Mucosa of stomach (tissue), 1 donor: ENCODE data around the gene KRT78.
"Not testable (repeated sequence)": the region's sequence is repeated elsewhere in the genome, so short reads cannot be mapped to it uniquely, and the experiment has no call there.

Experiments
- H3K27me3 ChIP-seq: one replicate; pipeline ENCODE4 v1.7.0; 2013; ENCODE audit warnings: mild to moderate bottlenecking, low read length; ENCODE audit not compliant: control insufficient read depth, insufficient read depth
- H3K36me3 ChIP-seq: one replicate; pipeline ENCODE4 v1.7.0; 2013; ENCODE audit warnings: low read length; ENCODE audit not compliant: control insufficient read depth, insufficient read depth
- H3K4me1 ChIP-seq: one replicate; pipeline ENCODE4 v1.7.0; 2013; ENCODE audit warnings: mild to moderate bottlenecking, low read length; ENCODE audit not compliant: control insufficient read depth, insufficient read depth
- H3K4me3 ChIP-seq: one replicate; pipeline ENCODE4 v1.7.0; 2013; ENCODE audit warnings: low read length
- H3K9ac ChIP-seq: one replicate; pipeline ENCODE4 v1.7.0; 2013; ENCODE audit warnings: mild to moderate bottlenecking, low read length, moderate library complexity
- H3K9me3 ChIP-seq: one replicate; pipeline ENCODE4 v1.7.0; 2013; ENCODE audit warnings: mild to moderate bottlenecking, low read length, moderate library complexity; ENCODE audit not compliant: control insufficient read depth
- donor health status: Pancreatic carcinoma.

The KRT78 gene

GRCh38 chr12:52848661-52849255 is at the start of gene KRT78:
KRT78 (minus strand) TSS chr12:52848994; CDS start chr12:52848930, 64 bp downstream.
- no peak within 1 kb of the TSS for H3K4me3 ChIP-seq
- no peaks in the 10 kb centered on the region for H3K36me3 ChIP-seq
- no peak within 1 kb of the TSS for H3K9ac ChIP-seq
- peaks cover 7% of the 10 kb centered on the region for H3K27me3 ChIP-seq
- H3K4me1 ChIP-seq = no peaks in the 10 kb centered on the region
- no peaks in the 10 kb centered on the region for H3K9me3 ChIP-seq

- Histone ChIP-seq H3K4me3 (no peak overlapping the region), H3K9ac (peak overlapping the region; percentile 42), H3K4me1 (peaks cover 63% of the 10 kb centered on the region), H3K27me3 (peaks cover 2% of the 10 kb centered on the region), H3K9me3 (no peaks in the 10 kb centered on the region), H3K36me3 (peaks cover 26% of the 10 kb centered on the region)
Observed at GRCh38 chr12:52896190-52897100, 47.7 kb upstream of the KRT78 start.

- H3K9ac ChIP-seq = peak overlapping the region; percentile 42
- H3K27me3 ChIP-seq = peaks cover 2% of the 10 kb centered on the region
- H3K9me3 ChIP-seq = no peaks in the 10 kb centered on the region
- H3K4me3 ChIP-seq = no peak overlapping the region
- peaks cover 22% of the 10 kb centered on the region for H3K36me3 ChIP-seq
- H3K4me1 ChIP-seq = peaks cover 56% of the 10 kb centered on the region
Observed at GRCh38 chr12:52895726-52896189, 47.0 kb upstream of the KRT78 start.

GRCh38 chr12:52892974-52893373 is 44.2 kb upstream of the KRT78 start:
- no peaks in the 10 kb centered on the region for H3K27me3 ChIP-seq
- no peak overlapping the region for H3K4me3 ChIP-seq

GRCh38 chr12:52892207-52892852 is 43.5 kb upstream of the KRT78 start:
- Histone ChIP-seq H3K4me1 (peaks cover 24% of the 10 kb centered on the region), H3K9me3 (no peaks in the 10 kb centered on the region), H3K36me3 (peaks cover 9% of the 10 kb centered on the region), H3K27me3 (no peaks in the 10 kb centered on the region), H3K9ac (no peak overlapping the region), H3K4me3 (no peak overlapping the region)

More at GRCh38 chr12:52892974-52893373, 44.2 kb upstream of the KRT78 start:
- Histone ChIP-seq H3K9ac (no peak overlapping the region), H3K4me1 (peaks cover 29% of the 10 kb centered on the region), H3K9me3 (no peaks in the 10 kb centered on the region), H3K36me3 (peaks cover 9% of the 10 kb centered on the region)

GRCh38 chr12:52891044-52891443 is 42.2 kb upstream of the KRT78 start:
- Histone ChIP-seq H3K4me1 (peaks cover 12% of the 10 kb centered on the region), H3K27me3 (no peaks in the 10 kb centered on the region), H3K36me3 (no peaks in the 10 kb centered on the region), H3K9me3 (no peaks in the 10 kb centered on the region), H3K9ac (no peak overlapping the region), H3K4me3 (no peak overlapping the region)

- Histone ChIP-seq H3K27me3 (no peaks in the 10 kb centered on the region), H3K36me3 (no peaks in the 10 kb centered on the region), H3K4me3 (no peak overlapping the region), H3K4me1 (peaks cover 12% of the 10 kb centered on the region), H3K9ac (no peak overlapping the region), H3K9me3 (no peaks in the 10 kb centered on the region)
Observed at GRCh38 chr12:52890417-52890816, 41.6 kb upstream of the KRT78 start.

- Histone ChIP-seq H3K9me3 (no peaks in the 10 kb centered on the region), H3K4me1 (peaks cover 21% of the 10 kb centered on the region), H3K4me3 (no peak overlapping the region), H3K27me3 (no peaks in the 10 kb centered on the region), H3K9ac (peak overlapping the region; percentile 2), H3K36me3 (no peaks in the 10 kb centered on the region)
Observed at GRCh38 chr12:52884526-52885293, 35.9 kb upstream of the KRT78 start.

GRCh38 chr12:52880499-52880898 is 31.7 kb upstream of the KRT78 start:
- not testable (repeated sequence) for H3K27me3 ChIP-seq, H3K36me3 ChIP-seq, H3K9ac ChIP-seq, H3K9me3 ChIP-seq, H3K4me3 ChIP-seq
- H3K4me1 ChIP-seq = peaks cover 52% of the 10 kb centered on the region

- no peak overlapping the region for H3K4me3 ChIP-seq
- H3K27me3 ChIP-seq = no peaks in the 10 kb centered on the region
- no peaks in the 10 kb centered on the region for H3K9me3 ChIP-seq
- H3K9ac ChIP-seq = peak overlapping the region; percentile 47
- peaks cover 52% of the 10 kb centered on the region for H3K4me1 ChIP-seq
- no peaks in the 10 kb centered on the region for H3K36me3 ChIP-seq
Observed at GRCh38 chr12:52879394-52880351, 30.9 kb upstream of the KRT78 start.
